IPS-11a (cell line): Measurements from ENCODE around the gene TXK.

Source experiments
- H3K4me3 ChIP-seq: one replicate; pipeline ENCODE4 v1.5.1; 2013; ENCODE audit warnings: low read depth, low read length, control low read depth

The TXK gene

GRCh38 chr4:48108309-48109073 lies 25.6 kb downstream of the TXK start:
- H3K4me3 ChIP-seq, result no peak overlapping the region

DNA sequence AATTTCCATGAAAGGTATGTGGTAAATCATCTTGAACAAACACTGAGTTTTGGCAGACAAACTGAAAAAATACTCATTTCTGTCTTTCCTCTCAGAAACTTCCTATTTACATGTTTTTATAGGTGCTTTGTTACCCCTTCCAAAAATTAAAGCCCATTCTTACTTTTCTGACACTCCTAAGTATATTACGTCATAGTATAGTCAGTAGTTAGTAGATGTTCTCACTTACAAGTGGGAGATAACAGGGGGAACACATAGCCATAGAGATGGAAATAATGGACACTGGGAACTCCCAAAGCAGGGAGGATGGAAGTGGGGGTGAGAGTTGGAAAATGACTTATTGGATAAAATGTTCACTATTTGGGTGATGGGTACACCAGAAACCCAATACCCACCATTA lies 28.8 kb downstream of the TXK start:
- H3K4me3 ChIP-seq, result no peak overlapping the region

DNA sequence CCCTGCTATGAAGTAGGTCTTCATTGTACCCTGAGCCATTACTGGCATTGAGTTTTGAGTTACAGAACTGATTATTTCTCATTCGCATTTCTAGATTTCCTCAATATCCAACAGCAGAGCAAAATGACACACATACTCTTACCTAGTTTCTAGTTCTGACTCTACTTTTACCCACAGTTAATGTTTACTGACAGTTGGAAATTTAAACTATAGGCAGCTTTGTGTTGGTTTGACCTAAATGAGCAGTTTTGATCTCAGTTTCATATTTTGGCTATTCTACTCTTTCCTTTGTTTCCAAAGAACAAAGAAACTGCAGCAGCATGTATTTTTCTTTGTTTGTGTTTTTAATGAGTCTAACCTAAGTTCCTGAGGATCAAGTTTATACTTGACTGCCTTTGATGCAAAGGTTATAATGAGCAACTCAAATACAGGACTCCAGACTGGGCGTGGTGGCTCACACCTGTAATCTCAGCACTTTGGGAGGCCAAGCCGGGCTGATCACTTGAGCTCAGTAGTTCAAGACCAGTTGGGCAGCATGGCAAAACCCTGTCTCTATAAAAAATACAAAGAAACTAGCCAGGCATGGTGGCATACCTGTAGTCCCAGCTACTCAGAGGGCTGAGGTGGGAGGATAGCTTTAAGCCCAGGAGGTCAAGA lies 30.4 kb downstream of the TXK start:
- no peak overlapping the region for H3K4me3 ChIP-seq

DNA sequence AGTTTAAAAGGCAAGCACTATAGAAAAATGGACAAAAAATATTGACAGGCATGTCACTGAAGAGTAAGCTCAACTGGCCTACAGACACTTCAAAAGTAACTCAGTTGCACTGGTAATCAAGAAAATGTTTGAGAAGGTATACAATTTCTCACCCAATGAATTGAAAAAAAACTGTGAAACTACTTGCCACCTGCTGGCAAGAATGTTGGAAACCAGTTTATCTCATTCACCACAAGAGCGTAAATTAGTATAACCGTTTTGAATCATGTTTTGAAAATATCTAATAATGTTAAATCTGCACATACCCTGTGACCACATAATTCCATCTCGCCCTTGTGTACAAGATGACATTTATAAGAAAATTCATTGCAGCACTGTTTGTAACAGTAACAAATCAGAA lies 31.7 kb downstream of the TXK start:
- H3K4me3 ChIP-seq, result no peak overlapping the region

DNA sequence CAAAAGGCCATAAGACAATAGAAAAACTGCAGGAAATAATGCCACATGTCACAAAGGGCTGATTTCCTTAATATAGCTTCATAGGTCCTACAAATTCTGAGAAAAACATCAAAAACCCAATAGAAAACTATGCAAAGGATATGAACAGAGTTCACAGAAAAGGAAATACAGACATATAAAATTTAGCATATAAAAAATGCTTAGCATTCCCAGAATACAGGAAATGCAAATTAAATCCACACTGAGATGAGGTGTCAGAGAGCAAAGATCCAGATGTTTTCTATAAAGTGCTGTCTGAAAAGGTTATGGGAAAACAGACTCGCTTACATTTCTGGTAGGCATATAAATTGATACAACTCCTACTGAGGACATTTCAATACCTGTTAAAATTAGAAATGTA lies 33.8 kb downstream of the TXK start:
- H3K4me3 ChIP-seq, result no peak overlapping the region

DNA sequence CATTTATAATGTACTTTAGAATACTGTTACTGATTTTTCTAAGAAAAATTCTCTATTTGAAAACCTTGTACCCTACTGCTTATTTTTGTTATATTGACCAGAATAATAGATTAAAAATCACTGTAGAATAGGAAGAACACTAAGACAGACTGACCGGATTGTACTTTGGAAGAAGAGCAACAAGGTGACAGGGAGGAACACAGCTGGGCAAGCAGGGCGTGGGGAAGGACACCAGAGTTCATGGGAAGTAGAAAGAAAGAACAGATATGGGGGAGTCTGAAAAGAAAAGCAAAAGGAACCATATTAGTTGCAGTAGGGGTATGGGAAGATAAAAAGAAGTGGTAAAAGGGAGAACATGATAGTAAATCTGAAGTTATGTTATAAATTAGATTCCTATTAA lies 38.6 kb downstream of the TXK start:
- no peak overlapping the region for H3K4me3 ChIP-seq

GRCh38 chr4:48093991-48094416 lies 40.0 kb downstream of the TXK start:
- no peak overlapping the region for H3K4me3 ChIP-seq

GRCh38 chr4:48090621-48091020 lies 43.4 kb downstream of the TXK start:
- H3K4me3 ChIP-seq, result no peak overlapping the region

- no peak overlapping the region for H3K4me3 ChIP-seq
Observed at GRCh38 chr4:48085821-48086589, 48.0 kb downstream of the TXK start.

DNA sequence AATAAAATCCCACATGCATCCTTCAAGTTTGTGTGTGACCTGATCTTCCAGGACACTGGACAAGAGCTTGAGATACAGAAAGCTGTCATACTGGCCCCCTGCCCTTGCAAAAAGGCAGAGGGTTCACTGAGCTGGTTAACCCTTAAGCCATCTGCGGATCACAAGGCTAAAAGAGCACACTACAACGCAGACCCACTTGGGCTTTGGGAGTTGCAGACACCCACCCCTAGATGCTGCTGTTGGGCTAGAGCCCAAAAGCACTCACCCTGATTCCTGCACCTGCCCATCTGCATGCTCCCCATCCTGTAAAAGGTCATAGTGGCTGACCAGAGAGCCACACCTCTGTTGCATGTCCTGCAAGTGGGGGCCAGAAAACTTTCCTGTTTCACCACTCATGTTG lies 51.1 kb downstream of the TXK start:
- no peak overlapping the region for H3K4me3 ChIP-seq

GRCh38 chr4:48081196-48081595 lies 52.9 kb downstream of the TXK start:
- H3K4me3 ChIP-seq, result no peak overlapping the region

- no peak overlapping the region for H3K4me3 ChIP-seq
Observed at GRCh38 chr4:48079972-48080391, 54.1 kb downstream of the TXK start.

DNA sequence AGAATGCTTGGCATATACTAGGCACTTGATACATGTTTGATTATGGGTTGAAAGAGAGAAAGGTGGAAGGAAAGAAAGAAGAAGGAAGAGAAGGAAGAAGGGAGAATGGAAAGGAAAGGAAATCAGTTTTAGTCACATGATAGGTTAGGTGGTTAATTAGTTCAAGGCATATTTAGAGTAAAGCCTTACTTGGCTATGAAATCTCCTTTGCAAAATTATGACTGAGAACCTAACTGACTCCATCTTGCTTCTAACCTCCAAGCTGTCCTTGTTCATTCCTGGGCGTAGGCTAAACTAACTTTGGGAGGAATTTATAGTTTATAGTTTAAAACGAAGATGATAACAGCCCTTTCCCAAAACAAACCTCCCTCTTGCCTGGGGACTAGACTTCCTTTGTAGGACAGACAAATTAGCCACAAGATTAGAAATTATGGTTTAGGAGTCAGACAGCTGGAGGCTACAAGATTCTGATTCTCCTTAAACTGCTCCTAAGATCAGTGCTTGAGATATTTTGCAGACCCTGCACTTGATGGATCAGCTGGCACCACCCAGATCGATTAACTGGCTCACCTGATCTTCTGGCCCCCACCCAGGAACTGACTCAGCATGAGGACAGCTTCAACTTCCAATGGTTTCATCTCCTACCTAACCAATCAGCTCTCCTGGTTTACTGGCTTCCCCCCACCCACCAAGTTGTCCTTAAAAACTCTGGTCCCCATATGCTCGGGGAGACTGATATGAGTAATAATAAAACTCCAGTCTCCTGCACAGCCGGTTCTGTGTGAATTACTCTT lies 55.0 kb downstream of the TXK start:
- no peak overlapping the region for H3K4me3 ChIP-seq

DNA sequence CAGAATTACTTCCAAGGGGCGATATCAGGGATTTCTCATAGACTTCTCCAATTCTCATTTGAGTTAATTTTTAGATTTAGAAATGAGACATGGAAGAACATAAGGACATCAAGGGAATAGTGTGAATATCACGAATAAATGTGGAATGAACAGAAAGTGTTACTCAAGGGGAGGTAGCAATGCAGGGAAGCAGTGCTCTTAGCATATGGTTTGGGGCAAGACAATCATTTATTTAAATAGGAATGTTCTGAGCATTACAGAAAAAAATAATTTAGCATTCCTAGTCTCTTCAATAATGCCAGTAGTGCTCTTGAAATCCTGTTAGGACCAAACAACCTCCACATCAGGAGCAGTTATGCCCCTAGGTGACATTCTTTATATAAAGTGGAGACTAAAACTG lies 55.6 kb downstream of the TXK start:
- no peak overlapping the region for H3K4me3 ChIP-seq

DNA sequence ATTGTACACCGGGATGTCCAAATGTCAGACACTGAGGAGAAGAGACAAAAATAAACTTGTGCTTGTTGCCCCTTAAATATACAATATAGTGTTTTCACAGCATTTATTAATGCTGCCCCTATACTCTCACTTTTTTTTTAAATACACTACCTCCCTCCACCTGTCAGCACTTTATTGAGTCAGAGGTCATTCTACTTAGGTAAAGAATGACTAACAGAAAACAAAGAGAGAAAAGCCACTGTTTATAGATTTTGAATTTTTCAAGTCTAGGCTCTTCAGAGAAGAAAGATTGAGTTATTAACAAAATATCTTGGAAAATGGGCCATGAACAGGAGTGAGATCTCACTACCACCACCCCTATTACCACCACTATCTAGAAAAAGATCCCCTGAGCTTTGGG lies 59.4 kb downstream of the TXK start:
- no peak overlapping the region for H3K4me3 ChIP-seq

GRCh38 chr4:48073567-48074103 lies 60.4 kb downstream of the TXK start:
- no peak overlapping the region for H3K4me3 ChIP-seq

- no peak overlapping the region for H3K4me3 ChIP-seq
Observed at GRCh38 chr4:48071191-48071590, 62.9 kb downstream of the TXK start.

DNA sequence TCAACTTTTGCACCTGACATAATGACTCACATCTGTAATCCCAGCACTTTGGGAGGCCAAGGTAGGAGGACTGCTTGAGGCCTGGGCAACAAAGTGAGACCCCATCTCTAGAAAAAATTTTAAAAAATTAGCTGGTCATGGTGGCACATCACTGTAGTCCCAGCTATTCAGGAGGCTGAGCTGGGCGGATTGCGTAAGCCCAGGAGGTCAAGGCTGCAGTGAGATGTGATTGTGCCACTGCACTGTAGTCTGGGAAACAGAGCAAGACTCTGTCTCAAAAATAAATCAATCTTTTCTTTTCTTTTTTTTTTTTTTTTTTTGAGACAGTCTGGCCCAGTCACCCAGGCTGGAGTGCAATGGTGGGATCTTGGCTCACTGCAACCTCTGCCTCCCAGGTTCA lies 65.0 kb downstream of the TXK start:
- no peak overlapping the region for H3K4me3 ChIP-seq

DNA sequence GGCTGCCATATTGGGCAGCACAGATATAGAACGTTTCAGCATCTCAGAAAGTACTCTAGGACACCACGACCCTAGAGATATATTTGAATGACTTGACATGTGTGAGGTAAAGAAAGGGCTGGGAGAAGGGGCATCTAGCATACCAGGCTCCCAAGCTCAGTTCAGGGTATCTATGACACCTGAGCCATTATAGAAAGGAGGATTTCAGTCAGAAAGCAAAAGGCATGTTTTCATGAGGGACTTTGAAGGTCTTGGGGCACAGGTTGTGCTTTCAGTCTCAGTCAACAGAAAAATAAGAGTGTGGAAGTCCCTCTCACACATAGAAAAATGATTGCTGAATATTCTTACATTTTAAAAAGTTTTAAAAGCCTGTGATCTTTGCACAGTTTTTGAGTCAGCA lies 65.9 kb downstream of the TXK start:
- H3K4me3 ChIP-seq, result no peak overlapping the region

DNA sequence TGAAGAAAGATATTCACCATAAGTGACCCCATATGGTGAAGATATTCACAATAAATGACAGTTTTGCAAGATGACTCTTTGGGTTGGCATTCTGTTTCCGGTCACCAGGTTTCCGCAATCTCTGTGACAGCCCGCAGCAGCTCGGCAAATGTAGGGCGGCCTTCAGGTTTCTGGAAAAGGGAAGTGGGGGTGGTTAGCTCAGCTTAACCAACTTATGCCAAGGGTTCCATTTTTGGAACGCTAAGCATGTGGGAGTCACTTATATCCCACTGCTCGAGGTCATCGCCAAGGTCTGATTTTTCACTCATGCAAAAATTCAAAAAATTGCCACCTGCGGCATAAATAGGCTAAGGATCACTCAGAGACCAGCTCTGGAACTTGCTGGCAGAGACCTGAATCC lies 66.5 kb downstream of the TXK start:
- H3K4me3 ChIP-seq, result no peak overlapping the region

DNA sequence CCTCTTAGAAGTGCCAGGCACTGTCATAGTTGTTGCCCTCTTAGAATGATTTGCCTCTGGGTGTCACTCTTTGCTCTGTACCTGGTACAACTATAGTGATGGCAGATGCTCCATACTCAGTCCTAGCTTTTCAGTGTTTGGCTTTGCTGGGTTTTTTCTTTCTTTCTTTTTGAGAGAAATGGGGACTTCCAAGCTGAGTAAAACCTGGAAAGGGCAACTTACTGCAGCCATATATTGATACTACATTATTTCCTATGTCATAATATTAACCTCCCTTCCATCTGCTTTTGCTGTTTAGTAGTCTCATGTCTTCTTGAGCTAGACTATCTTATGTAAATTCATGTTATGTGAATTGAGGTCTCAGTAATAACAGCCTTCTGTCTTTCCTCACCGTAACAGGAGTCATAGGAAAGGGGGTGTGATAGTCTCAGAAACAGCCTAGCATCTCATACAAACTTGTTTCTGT lies 68.4 kb downstream of the TXK start:
- no peak overlapping the region for H3K4me3 ChIP-seq
